T47D (cell line): ENCODE results near the gene SORCS3.
"Not testable (repeated sequence)": the region's sequence is repeated elsewhere in the genome, so short reads cannot be mapped to it uniquely, and the experiment has no call there.

ENCODE experiments used
- DNase-seq, 2 experiments: peaks; one replicate each; pipeline versions ENCODE4 v3.0.0 to v3.0.0-alpha.2; 2011 to 2012; ENCODE audit warnings: low read depth in 1 of 2, low spot score in 1 of 2
- JUND ChIP-seq: IDR thresholded peaks from 2 replicates; pipeline ENCODE4 v1.6.1; 2012; ENCODE audit warnings: low read depth
- in situ Hi-C: cut with HindIII; loops from 2 replicates; pipeline ENCODE4 v1.10.0; 2016; ENCODE audit warnings: low sequenced_read_pairs, low pct_unique_long_range_greater_than_20kb

SORCS3 gene

GRCh38 chr10:104683567-104683966 is 42.5 kb downstream of the SORCS3 start:
- no peak for TF ChIP-seq JUND
- in situ Hi-C loops: no loop called here
- DNase-seq: no peak

- no peak for DNase-seq
- in situ Hi-C loops: no loop called here
- TF ChIP-seq JUND: no peak
Measured at GRCh38 chr10:104686829-104687228, 45.7 kb downstream of the SORCS3 start.

- in situ Hi-C loops: no loop called here
- no peak for DNase-seq
- TF ChIP-seq JUND: no peak
Measured at GRCh38 chr10:104688251-104689042, 47.4 kb downstream of the SORCS3 start.

- in situ Hi-C loops: no loop called here
- TF ChIP-seq JUND: no peak
Measured at GRCh38 chr10:104689105-104689504, 48.0 kb downstream of the SORCS3 start.

GRCh38 chr10:104689547-104689946 is 48.5 kb downstream of the SORCS3 start:
- no peak for DNase-seq
- in situ Hi-C loops: no loop called here

More at GRCh38 chr10:104689105-104689504, 48.0 kb downstream of the SORCS3 start:
- no peak for DNase-seq

GRCh38 chr10:104690101-104690500 is 49.0 kb downstream of the SORCS3 start:
- in situ Hi-C loops: no loop called here
- DNase-seq: no peak
- TF ChIP-seq JUND: no peak

More at GRCh38 chr10:104689547-104689946, 48.5 kb downstream of the SORCS3 start:
- no peak for TF ChIP-seq JUND

GRCh38 chr10:104690959-104691358 is 49.9 kb downstream of the SORCS3 start:
- no peak for DNase-seq
- in situ Hi-C loops: no loop called here
- no peak for TF ChIP-seq JUND

- no peak for DNase-seq
- in situ Hi-C loops: no loop called here
- TF ChIP-seq JUND: no peak
Measured at GRCh38 chr10:104694074-104694473, 53.0 kb downstream of the SORCS3 start.

- in situ Hi-C loops, DNase-seq: not testable (repeated sequence)
Measured at GRCh38 chr10:104703262-104703661, 62.2 kb downstream of the SORCS3 start.

- TF ChIP-seq JUND: no peak
- in situ Hi-C loops: no loop called here
- DNase-seq: no peak
Measured at GRCh38 chr10:104706886-104707285, 65.8 kb downstream of the SORCS3 start.

- DNase-seq: no peak
- in situ Hi-C loops: no loop called here
- no peak for TF ChIP-seq JUND
Measured at GRCh38 chr10:104707602-104708459, 66.7 kb downstream of the SORCS3 start.

GRCh38 chr10:104711302-104711721 is 70.2 kb downstream of the SORCS3 start:
- no peak for TF ChIP-seq JUND
- no peak for DNase-seq
- in situ Hi-C loops: no loop called here

GRCh38 chr10:104730593-104730992 is 89.5 kb downstream of the SORCS3 start:
- DNase-seq, in situ Hi-C loops: not testable (repeated sequence)
